ENCODE results near the gene MAPRE2.

DNA sequence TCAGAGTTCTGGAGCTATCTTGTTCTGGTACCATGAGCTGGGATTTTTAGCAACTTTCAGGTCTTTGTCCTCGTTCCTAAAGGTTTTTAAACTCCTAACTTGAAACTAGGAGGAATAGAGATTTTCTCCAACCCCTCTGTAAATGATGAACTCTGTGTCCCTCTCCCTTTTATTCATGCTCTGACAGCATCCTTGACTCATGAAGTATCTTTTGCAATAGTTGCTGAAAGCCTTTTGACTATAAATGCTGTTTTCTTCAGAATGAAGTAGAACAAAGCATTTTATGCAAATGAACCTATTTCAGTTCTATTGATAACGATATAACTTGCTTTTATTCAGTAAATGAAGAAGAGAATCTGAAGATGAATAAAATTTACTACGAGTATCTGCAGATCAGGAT, 17.0 kb upstream of the MAPRE2 start:
- TF ChIP-seq, protein P1, sequence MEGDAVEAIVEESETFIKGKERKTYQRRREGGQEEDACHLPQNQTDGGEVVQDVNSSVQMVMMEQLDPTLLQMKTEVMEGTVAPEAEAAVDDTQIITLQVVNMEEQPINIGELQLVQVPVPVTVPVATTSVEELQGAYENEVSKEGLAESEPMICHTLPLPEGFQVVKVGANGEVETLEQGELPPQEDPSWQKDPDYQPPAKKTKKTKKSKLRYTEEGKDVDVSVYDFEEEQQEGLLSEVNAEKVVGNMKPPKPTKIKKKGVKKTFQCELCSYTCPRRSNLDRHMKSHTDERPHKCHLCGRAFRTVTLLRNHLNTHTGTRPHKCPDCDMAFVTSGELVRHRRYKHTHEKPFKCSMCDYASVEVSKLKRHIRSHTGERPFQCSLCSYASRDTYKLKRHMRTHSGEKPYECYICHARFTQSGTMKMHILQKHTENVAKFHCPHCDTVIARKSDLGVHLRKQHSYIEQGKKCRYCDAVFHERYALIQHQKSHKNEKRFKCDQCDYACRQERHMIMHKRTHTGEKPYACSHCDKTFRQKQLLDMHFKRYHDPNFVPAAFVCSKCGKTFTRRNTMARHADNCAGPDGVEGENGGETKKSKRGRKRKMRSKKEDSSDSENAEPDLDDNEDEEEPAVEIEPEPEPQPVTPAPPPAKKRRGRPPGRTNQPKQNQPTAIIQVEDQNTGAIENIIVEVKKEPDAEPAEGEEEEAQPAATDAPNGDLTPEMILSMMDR (IDR thresholded peaks at IDR 0.05) = no peak
- no peak for TF ChIP-seq POLR2A (IDR thresholded peaks at IDR 0.05)
